Measurements from ENCODE around the gene OTULIN.

OTULIN gene

GRCh38 chr5:14699807-14700400 is 35.4 kb downstream of the OTULIN start:
- no peak for DNase-seq

DNA sequence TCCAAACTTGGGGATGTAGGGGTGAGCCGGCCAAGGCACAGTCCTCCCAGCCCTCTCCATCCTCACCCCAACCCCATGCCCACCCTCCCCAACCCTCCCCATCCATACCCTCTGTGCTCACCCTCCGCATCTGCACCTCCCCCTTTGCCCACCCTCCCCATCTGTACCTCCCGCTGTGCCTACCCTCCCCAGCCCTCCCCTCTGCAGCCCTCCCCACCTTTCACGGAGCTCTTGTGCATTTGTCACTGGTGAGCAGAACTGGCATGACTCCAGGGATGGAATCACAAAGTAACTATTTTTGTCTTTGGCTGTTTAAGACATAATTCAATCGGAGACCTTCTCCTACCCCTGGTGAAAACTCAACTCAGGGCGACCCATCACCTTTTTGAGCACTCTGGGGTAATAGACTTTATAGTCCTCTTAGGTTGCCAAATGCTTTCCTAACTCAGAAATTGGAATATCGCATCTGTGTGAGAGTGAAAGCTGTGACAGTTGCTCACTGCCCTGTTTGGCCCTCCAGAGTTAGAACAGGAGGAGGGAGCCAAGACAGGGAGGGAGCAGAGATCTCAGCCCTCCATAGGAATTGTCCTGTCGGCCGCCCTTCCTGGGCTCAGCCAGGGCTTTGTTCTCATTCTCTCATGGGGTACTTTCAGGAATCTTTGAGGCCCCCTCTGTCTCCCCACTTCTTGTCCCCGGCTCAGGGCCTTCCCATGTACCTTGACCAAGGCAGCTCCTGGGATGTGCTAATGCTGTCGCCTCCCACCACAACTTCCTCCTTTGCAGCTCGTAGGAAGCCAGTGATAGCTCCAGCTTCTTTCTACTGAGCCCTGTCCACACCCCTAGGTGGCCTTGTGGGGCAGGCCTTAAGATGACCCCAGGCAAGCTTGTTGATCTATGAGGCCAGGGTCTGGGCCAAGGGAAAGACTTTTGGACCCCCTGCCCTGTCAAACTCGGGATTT is 36.2 kb downstream of the OTULIN start:
- no peak for DNase-seq

DNA sequence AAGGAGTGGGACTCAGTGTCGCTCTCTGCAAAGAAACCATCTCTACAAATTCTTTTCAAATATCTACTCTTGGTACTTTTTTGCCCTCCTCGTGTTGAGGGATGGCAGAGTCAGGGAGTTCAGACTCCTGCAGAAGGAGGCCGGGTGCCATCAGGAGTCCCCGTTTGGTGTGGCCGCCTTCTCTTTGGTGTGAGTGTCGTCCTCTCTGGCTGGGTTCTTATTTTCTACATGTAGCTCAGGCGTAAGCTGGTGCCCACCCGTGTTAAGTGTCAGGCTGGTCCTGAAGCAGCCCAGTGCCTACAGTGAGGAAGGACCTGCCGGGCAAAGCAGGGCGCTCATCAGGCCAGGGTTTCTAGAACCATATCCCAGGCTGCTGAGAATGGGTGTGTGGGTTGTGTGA is 37.0 kb downstream of the OTULIN start:
- no peak for DNase-seq

GRCh38 chr5:14702238-14702839 is 37.8 kb downstream of the OTULIN start:
- no peak for DNase-seq

- no peak for DNase-seq
Measured at GRCh38 chr5:14705556-14705955, 41.0 kb downstream of the OTULIN start.

DNA sequence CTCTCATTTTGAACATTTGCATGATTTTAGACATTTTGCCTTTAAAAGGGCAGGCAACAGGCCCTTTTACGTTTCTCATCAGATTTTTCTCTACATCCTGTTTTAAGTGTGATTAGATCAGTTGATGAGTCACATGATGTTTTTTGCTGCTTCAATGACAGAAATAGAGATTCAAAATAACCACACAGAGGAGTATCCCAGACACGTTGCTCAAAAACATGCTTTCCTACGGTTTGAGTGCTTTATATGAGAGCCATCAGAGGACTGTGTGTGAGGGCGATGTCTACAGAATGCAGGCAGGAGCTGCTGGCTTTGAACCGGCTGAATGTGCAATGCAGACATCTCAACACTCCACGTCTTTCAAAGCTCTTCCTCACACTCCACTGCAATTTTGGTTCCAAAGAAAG is 42.1 kb downstream of the OTULIN start:
- DNase-seq: peak in 3 of 5 donors; percentile 29 to 90 (median 46)

- no peak for DNase-seq
Measured at GRCh38 chr5:14707811-14708390, 43.4 kb downstream of the OTULIN start.

DNA sequence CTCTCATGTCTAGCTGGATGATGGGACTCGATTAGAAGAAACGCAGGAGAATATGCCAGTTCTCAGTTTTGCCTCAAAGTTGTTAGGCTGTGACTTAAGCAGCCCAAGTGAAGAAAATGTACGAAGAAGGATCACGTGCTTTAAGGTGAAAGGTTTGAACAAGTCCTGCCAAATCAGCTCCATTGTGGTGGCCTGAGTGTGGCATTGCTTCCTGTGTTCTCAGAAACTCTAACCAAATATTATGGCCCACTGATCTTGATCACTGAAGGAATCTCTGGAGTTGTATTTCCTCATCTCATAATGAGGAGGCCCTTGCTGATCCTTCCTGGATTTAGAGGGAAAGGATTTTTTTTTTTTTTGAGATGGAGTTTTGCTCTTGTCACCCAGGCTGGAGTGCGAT is 44.0 kb downstream of the OTULIN start:
- peak in 1 of 5 donors; percentile 39 for DNase-seq

- no peak for DNase-seq
Measured at GRCh38 chr5:14710313-14710994, 45.9 kb downstream of the OTULIN start.

- no peak for DNase-seq
Measured at GRCh38 chr5:14712131-14712530, 47.6 kb downstream of the OTULIN start.

GRCh38 chr5:14712666-14713065 is 48.1 kb downstream of the OTULIN start:
- no peak for DNase-seq

DNA sequence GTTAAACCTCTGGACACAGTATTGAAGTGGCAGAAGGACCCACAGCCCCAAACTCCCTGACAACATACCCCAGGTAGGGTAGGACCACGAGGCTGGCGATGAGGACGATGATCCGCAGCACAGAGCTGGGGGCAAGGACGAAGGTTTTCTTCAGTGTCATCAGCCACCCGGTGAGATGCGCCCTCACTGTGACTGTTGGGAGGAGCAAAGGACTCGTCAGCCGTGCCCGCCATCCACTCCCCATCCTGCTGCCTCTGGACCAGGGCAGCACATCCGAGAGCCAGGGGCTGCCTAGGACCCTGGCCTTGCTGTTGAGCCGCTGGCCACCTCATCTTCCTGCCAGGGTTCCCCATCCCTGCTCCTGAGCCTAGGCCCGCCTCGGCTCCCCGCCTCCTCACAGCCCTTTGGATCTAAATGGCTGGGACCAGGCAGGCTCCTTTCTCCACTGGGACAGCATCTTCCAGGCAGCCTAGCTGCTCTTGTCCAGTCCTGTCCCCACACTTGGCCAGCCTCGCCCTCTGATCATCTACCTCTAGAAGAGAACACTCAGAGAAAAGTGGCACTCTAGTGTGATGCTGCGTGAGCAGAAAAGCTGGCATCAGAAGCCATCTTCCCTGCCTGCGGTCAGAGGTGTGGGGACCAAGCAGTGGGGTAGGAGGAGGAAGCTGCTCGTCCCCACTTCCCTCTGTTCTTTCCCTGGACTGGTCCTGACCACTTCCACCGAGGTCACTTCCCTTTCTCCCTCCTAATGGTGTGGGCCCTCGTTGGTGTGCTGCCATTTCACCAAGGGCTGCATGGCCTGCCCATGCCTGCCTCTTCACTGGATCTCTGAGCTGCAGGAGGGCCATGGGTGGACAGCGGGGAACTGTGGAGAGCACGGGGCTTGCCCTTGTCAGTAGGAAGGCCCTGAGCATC is 49.2 kb downstream of the OTULIN start:
- DNase-seq: no peak

- DNase-seq: no peak
Measured at GRCh38 chr5:14714706-14715105, 50.2 kb downstream of the OTULIN start.

DNA sequence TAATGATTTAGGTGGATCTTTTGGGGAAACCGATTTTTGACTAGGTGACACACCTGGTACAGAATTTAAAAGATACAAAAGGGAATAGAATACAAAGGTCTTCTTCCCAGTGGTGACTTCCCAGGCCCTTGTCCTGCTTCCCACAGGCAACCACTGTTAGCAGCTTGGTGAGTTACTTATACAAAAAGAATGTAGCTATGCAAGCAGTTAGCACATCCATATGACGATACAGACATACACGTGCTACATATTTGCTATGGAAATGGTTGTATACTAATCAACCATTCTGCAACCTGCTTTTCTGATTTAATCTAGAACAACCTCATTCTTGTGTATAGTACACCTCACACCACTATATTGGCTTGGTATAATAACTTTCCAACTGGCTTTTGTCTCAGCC is 51.0 kb downstream of the OTULIN start:
- DNase-seq: no peak

DNA sequence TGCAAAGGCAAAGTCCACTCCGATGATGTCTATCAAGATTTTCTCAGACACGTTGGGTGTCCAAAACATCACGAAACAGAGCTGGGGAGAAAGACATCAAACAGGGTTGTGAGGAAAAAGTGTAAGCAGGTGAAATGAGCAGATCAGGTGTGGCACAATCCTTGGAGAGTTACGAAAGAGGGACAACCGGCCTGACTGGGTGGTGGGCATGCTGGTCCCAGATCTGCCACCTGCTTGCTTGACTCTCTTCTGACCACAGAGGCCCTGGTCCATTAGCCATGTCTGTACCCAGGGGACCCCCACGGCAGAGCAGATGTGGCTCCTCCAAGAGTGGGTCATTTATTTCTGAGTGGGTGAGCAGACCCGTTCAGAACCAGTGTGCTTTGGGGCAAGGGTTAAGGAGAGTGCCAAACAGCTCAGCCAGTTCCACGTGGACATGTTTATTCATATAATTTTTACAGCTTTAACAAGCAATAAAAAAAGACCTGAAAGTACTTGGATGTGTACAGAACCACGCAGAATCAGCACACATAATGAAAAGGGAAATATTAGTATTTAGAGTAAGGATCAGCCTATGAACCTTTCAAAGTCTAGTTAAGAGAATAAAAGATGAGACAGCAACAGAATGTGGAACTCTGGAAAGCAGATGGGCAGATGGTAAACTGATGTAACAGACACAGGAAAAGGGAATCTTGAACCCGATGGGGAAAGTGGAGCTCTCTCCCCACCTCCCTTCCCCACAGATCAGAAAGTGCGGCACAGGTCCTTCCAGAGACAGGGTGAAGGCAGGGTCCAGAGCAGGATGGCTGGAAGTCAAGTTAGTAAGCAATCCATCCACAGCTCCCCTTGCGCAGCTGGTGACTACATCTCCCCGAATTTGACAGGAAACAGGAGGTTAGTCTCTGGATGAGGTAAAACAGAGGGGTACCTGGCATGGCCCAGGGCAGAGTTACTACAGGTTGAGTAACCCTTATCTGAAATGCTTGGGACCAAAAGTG is 52.5 kb downstream of the OTULIN start:
- DNase-seq: no peak

DNA sequence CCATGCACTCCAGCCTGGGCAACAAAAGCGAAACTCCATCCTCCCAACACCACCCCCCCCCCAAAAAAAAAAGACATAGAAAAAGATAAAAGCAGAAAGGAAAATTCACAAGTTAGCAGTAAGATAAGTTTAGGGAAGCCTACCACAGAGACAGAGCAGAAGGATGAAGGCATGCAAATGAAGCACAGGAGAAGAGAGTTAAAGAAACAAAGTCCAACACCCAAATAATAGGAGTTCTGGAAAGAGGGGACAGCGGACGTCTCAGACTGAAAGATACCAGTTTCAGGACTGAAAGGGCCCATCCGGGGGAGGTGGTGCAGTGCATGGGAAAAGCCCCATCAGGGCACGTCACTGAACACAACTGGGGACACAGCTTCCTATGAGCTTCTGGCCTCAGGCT is 54.3 kb downstream of the OTULIN start:
- DNase-seq: no peak

DNA sequence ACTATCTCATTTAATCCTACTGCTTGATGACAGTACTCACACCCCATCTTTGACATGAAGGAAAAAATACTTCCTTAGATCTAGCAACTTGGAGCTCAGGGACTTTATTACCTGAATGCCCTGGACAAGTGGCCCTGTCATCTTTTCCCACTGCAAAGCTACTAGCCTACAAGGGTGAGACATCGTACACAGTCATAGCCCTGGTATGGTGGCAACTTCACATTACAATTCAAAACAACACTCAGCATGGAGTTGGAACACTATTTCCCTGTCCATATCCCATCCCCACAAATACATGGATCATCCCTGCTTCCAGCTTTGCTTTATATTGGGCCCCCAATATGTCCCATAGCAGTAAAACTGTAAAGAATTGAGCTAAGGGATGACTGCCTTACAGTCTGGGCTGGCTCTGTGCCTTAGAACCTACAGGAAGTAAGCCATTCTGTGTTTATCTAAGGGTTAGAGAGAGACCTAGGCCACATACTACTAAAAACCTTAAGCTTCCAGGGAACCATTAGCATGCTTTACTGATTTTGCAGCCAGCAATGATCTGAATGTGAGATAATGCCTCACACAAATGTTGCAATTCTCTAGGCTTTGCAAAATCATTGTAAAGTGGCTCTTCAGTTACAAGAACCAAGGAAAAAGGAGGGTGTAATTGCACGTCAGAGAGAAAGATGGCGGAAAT is 55.9 kb downstream of the OTULIN start:
- DNase-seq: no peak

- no peak for DNase-seq
Measured at GRCh38 chr5:14721990-14722656, 57.6 kb downstream of the OTULIN start.

DNA sequence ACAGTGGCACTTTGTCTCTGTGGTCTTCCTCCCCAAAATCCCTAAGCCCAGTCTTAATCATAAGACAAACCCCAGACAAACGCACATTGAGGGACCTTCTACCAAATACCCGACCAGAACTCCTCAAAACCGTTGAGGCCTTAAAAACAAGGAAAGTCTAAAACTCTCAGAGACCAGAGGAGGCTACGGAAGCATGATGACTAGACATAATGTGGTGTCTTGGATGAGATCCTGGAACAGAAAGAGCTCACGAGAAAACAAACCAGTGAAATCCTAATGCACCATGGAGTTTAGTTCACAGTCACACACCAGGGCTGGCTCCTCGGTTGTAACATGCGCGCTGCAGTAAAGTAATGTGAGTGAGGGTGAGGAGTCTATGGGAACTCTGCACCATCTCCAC is 58.4 kb downstream of the OTULIN start:
- DNase-seq: no peak
